ENCODE measurements around the gene MPC1.

Gene MPC1

GRCh38 chr6:166343150-166343487 is 39.6 kb downstream of the MPC1 start:
- ATAC-seq, result no peak

- ATAC-seq, result peak; percentile 78 to 86
These were observed 40.2 kb downstream of the MPC1 start, which contains the start of gene SFT2D1 for GRCh38 chr6:166342349-166343149. TSS of gene SFT2D1 (minus strand) at chr6:166342545. CDS start at chr6:166342481, 64 bp downstream.

GRCh38 chr6:166341977-166342348 is 40.8 kb downstream of the MPC1 start:
- ATAC-seq, result peak in 1 of 2 donors; percentile 8

- ATAC-seq, result no peak
These were observed 41.3 kb downstream of the MPC1 start for GRCh38 chr6:166341464-166341863.

GRCh38 chr6:166338854-166339253 is 43.9 kb downstream of the MPC1 start:
- ATAC-seq, result no peak

GRCh38 chr6:166336847-166337246 is 45.9 kb downstream of the MPC1 start:
- no peak for ATAC-seq

- peak; percentile 73 to 80 for ATAC-seq
These were observed 47.1 kb downstream of the MPC1 start for GRCh38 chr6:166335378-166336302.

GRCh38 chr6:166334878-166335277 is 47.9 kb downstream of the MPC1 start:
- no peak for ATAC-seq

- ATAC-seq, result peak; percentile 29 to 44
These were observed 49.4 kb downstream of the MPC1 start for GRCh38 chr6:166333172-166333995.

GRCh38 chr6:166331503-166332415 is 51.0 kb downstream of the MPC1 start:
- ATAC-seq, result no peak

- ATAC-seq, result no peak
These were observed 52.1 kb downstream of the MPC1 start for GRCh38 chr6:166330612-166331011.

GRCh38 chr6:166325383-166326042 is 57.2 kb downstream of the MPC1 start:
- no peak for ATAC-seq

- no peak for ATAC-seq
These were observed 59.3 kb downstream of the MPC1 start for GRCh38 chr6:166323395-166323794.

- ATAC-seq, result no peak
These were observed 63.8 kb downstream of the MPC1 start for GRCh38 chr6:166318649-166319600.

GRCh38 chr6:166318227-166318626 is 64.5 kb downstream of the MPC1 start:
- no peak for ATAC-seq

GRCh38 chr6:166317261-166318212 is 65.2 kb downstream of the MPC1 start:
- ATAC-seq, result no peak

- ATAC-seq, result no peak
These were observed 67.3 kb downstream of the MPC1 start for GRCh38 chr6:166315436-166315835.
